ENCODE data around the gene MORN5.

The MORN5 gene

DNA sequence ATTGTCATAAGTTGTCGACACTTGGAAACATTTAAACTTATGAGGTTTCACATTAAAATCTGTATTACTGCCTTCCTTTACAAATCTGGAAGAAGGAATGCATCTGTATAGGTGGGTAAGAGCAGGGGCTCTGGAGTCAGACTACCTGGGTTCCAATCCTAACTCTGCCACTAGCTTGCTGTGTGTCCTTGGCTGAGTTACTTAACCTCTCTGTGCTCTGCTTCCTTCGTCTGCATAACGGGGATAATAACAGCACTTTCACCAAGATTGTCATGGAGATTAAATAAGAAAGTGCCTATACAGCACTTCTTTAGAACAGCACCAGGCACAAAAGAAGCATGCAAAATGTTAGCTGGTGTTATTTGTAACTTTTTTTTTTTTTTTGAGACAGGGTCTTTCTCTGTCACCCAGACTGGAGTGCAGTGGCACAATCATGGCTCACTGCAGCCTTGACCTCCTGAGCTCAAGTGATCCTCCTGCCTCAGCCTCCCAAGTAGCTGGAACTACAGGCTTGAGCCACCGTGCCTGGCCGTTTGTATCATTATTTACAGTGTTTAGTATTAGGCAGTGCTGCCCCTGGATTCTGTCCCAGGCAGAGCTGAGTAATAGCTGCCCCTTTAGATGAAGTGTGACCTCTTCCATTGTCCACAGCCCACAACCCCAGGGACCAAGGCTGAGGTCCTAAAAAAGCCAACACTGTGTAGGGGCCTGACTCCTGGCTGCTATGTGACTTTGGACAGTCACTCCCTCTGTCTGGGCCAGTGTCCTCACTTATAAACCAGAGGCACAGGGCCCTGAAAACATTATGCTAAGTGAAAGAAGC lies 41.2 kb upstream of the MORN5 start:
- no peak overlapping the region for H3K9ac ChIP-seq (ENCODE audit: low read length in 2 of 2)
- no peaks in the 10 kb centered on the region for H3K27me3 ChIP-seq (ENCODE audit: control insufficient read depth in 1 of 2, insufficient read depth in 2 of 2, low read length in 2 of 2)
- no peak overlapping the region for H3K4me3 ChIP-seq (ENCODE audit: low read length in 2 of 2)
- no peaks in the 10 kb centered on the region for H3K36me3 ChIP-seq (ENCODE audit: control insufficient read depth in 2 of 2, insufficient read depth in 2 of 2, low read length in 2 of 2)
- H3K27ac ChIP-seq (ENCODE audit: low read length): no peak overlapping the region
- H3K4me1 ChIP-seq (ENCODE audit: control insufficient read depth, insufficient read depth, low read length): no peaks in the 10 kb centered on the region
- no peaks in the 10 kb centered on the region for H3K9me3 ChIP-seq (ENCODE audit: control insufficient read depth in 2 of 2, low read length in 2 of 2)

DNA sequence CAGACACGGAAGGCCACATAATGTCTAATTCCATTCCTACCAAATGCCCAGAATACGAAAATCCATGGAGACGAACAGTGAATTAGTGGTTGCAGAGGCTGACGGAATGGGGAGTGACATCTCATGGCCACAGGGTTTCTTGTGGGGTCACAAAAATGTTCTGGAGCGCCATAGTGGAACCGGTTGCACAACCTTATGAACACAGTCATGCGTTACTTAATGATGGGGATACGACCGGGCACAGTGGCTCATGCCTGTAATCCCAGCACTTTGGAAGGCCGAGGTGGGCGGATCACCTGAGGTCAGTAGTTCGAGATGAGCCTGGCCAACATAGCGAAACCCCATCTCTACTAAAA lies 40.6 kb upstream of the MORN5 start:
- Histone ChIP-seq H3K4me1 (ENCODE audit: control insufficient read depth, insufficient read depth, low read length) (no peaks in the 10 kb centered on the region), H3K36me3 (ENCODE audit: control insufficient read depth in 2 of 2, insufficient read depth in 2 of 2, low read length in 2 of 2) (no peaks in the 10 kb centered on the region), H3K27ac (ENCODE audit: low read length) (no peak overlapping the region), H3K4me3 (ENCODE audit: low read length in 2 of 2) (no peak overlapping the region), H3K27me3 (ENCODE audit: control insufficient read depth in 1 of 2, insufficient read depth in 2 of 2, low read length in 2 of 2) (no peaks in the 10 kb centered on the region), H3K9me3 (ENCODE audit: control insufficient read depth in 2 of 2, low read length in 2 of 2) (no peaks in the 10 kb centered on the region), H3K9ac (ENCODE audit: low read length in 2 of 2) (no peak overlapping the region)

GRCh38 chr9:122119721-122120120 lies 40.0 kb upstream of the MORN5 start:
- Histone ChIP-seq H3K4me1 (ENCODE audit: control insufficient read depth, insufficient read depth, low read length) (no peaks in the 10 kb centered on the region), H3K9me3 (ENCODE audit: control insufficient read depth in 2 of 2, low read length in 2 of 2) (no peaks in the 10 kb centered on the region), H3K9ac (ENCODE audit: low read length in 2 of 2) (no peak overlapping the region), H3K4me3 (ENCODE audit: low read length in 2 of 2) (no peak overlapping the region), H3K27me3 (ENCODE audit: control insufficient read depth in 1 of 2, insufficient read depth in 2 of 2, low read length in 2 of 2) (no peaks in the 10 kb centered on the region), H3K36me3 (ENCODE audit: control insufficient read depth in 2 of 2, insufficient read depth in 2 of 2, low read length in 2 of 2) (no peaks in the 10 kb centered on the region), H3K27ac (ENCODE audit: low read length) (no peak overlapping the region)

DNA sequence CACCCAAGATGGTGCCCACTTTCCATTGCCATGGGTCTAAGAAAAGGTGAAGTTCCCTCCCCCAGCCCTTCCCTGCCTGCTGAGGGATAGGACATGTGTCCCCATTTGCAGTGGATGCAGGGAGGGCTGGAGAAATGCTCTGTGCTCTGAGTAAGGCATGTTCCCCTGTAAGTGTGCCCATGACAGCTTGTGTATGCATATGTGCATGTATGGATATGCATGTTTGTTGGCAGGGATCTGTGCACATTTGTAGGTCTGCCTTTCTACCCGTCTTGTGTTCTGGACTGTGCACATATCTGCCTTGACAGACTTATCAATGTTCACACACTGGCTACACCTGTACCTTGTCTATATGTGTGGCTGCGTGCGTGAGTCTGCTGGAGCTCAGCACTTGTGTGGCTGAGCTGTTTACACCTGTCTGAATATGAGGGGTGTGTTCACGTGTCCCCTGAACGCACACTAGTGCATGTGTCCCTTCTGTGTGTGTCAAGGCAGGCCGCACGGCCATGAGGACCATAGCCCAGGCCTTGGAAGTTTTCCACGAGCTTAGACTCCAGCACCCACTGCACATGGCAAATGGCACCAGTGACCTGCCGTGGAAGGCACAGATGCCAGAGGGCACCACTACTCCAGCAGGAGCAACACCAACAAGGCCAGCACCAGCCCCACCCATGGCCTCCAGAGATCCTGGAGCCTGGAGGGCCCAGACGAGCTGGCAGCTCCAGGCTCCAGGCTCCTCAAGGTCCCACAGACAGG lies 39.2 kb upstream of the MORN5 start:
- Histone ChIP-seq H3K27me3 (ENCODE audit: control insufficient read depth in 1 of 2, insufficient read depth in 2 of 2, low read length in 2 of 2) (no peaks in the 10 kb centered on the region), H3K4me3 (ENCODE audit: low read length in 2 of 2) (no peak overlapping the region), H3K9ac (ENCODE audit: low read length in 2 of 2) (no peak overlapping the region), H3K27ac (ENCODE audit: low read length) (no peak overlapping the region), H3K9me3 (ENCODE audit: control insufficient read depth in 2 of 2, low read length in 2 of 2) (no peaks in the 10 kb centered on the region), H3K4me1 (ENCODE audit: control insufficient read depth, insufficient read depth, low read length) (peaks cover 5% of the 10 kb centered on the region), H3K36me3 (ENCODE audit: control insufficient read depth in 2 of 2, insufficient read depth in 2 of 2, low read length in 2 of 2) (no peaks in the 10 kb centered on the region)

- H3K36me3 ChIP-seq (ENCODE audit: control insufficient read depth in 2 of 2, insufficient read depth in 2 of 2, low read length in 2 of 2): no peaks in the 10 kb centered on the region
- no peak overlapping the region for H3K27ac ChIP-seq (ENCODE audit: low read length)
- H3K4me1 ChIP-seq (ENCODE audit: control insufficient read depth, insufficient read depth, low read length): peaks cover 13% of the 10 kb centered on the region
- H3K4me3 ChIP-seq (ENCODE audit: low read length in 2 of 2): no peak overlapping the region
- H3K9ac ChIP-seq (ENCODE audit: low read length in 2 of 2): no peak overlapping the region
- no peaks in the 10 kb centered on the region for H3K9me3 ChIP-seq (ENCODE audit: control insufficient read depth in 2 of 2, low read length in 2 of 2)
- H3K27me3 ChIP-seq (ENCODE audit: control insufficient read depth in 1 of 2, insufficient read depth in 2 of 2, low read length in 2 of 2): peaks cover 0 to 5% of the 10 kb centered on the region in 2 donors
These were observed 38.3 kb upstream of the MORN5 start for GRCh38 chr9:122121391-122121790.

DNA sequence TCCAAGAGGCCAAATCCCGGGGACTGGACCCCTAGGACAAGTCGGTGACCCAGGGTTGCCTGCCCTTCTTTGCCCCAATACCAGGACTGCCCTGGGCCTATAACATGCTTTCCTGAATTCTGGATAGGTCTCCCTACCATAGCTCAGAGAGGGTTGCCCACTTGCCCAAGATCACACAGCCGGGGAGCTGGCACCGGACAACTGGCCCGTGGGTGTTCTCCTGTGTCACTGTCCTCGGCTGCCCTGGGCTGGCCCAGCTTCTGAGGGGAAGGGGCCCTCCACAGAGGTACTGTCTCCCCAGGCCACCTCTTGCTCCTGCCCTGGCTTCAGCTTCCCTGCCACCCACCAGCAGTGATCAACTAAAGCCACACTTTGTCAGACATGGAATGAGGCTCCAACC lies 37.8 kb upstream of the MORN5 start:
- Histone ChIP-seq H3K4me3 (ENCODE audit: low read length in 2 of 2) (no peak overlapping the region), H3K36me3 (ENCODE audit: control insufficient read depth in 2 of 2, insufficient read depth in 2 of 2, low read length in 2 of 2) (no peaks in the 10 kb centered on the region), H3K9ac (ENCODE audit: low read length in 2 of 2) (no peak overlapping the region), H3K4me1 (ENCODE audit: control insufficient read depth, insufficient read depth, low read length) (peaks cover 17% of the 10 kb centered on the region), H3K9me3 (ENCODE audit: control insufficient read depth in 2 of 2, low read length in 2 of 2) (no peaks in the 10 kb centered on the region), H3K27ac (ENCODE audit: low read length) (no peak overlapping the region), H3K27me3 (ENCODE audit: control insufficient read depth in 1 of 2, insufficient read depth in 2 of 2, low read length in 2 of 2) (peaks cover 0 to 5% of the 10 kb centered on the region in 2 donors)

DNA sequence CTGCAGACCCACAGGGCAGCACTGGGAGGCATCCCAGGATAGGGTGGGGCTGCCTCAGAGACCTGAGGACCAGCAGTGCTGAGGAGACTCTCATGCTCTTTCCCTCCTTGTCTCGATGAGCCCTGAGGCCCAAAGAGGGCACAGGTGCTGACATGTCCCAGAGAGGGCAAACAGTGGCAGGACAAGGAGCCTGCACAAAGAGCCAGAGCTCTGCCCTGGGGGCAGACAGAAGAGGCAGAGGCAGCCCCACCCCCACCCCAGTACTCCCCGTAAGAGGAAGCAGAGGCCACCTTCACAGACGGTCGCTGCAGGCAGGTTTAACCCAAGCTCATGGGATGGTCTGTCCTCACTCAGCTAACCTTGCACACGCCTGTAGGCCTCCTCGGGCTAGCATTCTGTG lies 37.2 kb upstream of the MORN5 start:
- Histone ChIP-seq H3K27ac (ENCODE audit: low read length) (no peak overlapping the region), H3K4me1 (ENCODE audit: control insufficient read depth, insufficient read depth, low read length) (peaks cover 18% of the 10 kb centered on the region), H3K36me3 (ENCODE audit: control insufficient read depth in 2 of 2, insufficient read depth in 2 of 2, low read length in 2 of 2) (no peaks in the 10 kb centered on the region), H3K9me3 (ENCODE audit: control insufficient read depth in 2 of 2, low read length in 2 of 2) (no peaks in the 10 kb centered on the region), H3K27me3 (ENCODE audit: control insufficient read depth in 1 of 2, insufficient read depth in 2 of 2, low read length in 2 of 2) (peaks cover 0 to 5% of the 10 kb centered on the region in 2 donors), H3K9ac (ENCODE audit: low read length in 2 of 2) (no peak overlapping the region), H3K4me3 (ENCODE audit: low read length in 2 of 2) (no peak overlapping the region)

- H3K36me3 ChIP-seq (ENCODE audit: control insufficient read depth in 2 of 2, insufficient read depth in 2 of 2, low read length in 2 of 2): no peaks in the 10 kb centered on the region
- no peaks in the 10 kb centered on the region for H3K9me3 ChIP-seq (ENCODE audit: control insufficient read depth in 2 of 2, low read length in 2 of 2)
- peaks cover 18% of the 10 kb centered on the region for H3K4me1 ChIP-seq (ENCODE audit: control insufficient read depth, insufficient read depth, low read length)
- no peak overlapping the region for H3K4me3 ChIP-seq (ENCODE audit: low read length in 2 of 2)
- peaks cover 0 to 5% of the 10 kb centered on the region in 2 donors for H3K27me3 ChIP-seq (ENCODE audit: control insufficient read depth in 1 of 2, insufficient read depth in 2 of 2, low read length in 2 of 2)
- H3K9ac ChIP-seq (ENCODE audit: low read length in 2 of 2): no peak overlapping the region
- H3K27ac ChIP-seq (ENCODE audit: low read length): no peak overlapping the region
These were observed 36.6 kb upstream of the MORN5 start for GRCh38 chr9:122122903-122123632.

GRCh38 chr9:122124048-122124447 lies 35.7 kb upstream of the MORN5 start:
- peaks cover 18% of the 10 kb centered on the region for H3K4me1 ChIP-seq (ENCODE audit: control insufficient read depth, insufficient read depth, low read length)
- H3K4me3 ChIP-seq (ENCODE audit: low read length in 2 of 2): no peak overlapping the region
- H3K9ac ChIP-seq (ENCODE audit: low read length in 2 of 2): no peak overlapping the region
- H3K36me3 ChIP-seq (ENCODE audit: control insufficient read depth in 2 of 2, insufficient read depth in 2 of 2, low read length in 2 of 2): no peaks in the 10 kb centered on the region
- H3K27me3 ChIP-seq (ENCODE audit: control insufficient read depth in 1 of 2, insufficient read depth in 2 of 2, low read length in 2 of 2): peaks cover 0 to 5% of the 10 kb centered on the region in 2 donors
- H3K9me3 ChIP-seq (ENCODE audit: control insufficient read depth in 2 of 2, low read length in 2 of 2): no peaks in the 10 kb centered on the region
- H3K27ac ChIP-seq (ENCODE audit: low read length): no peak overlapping the region

GRCh38 chr9:122124528-122124927 lies 35.2 kb upstream of the MORN5 start:
- H3K36me3 ChIP-seq (ENCODE audit: control insufficient read depth in 2 of 2, insufficient read depth in 2 of 2, low read length in 2 of 2): no peaks in the 10 kb centered on the region
- H3K27me3 ChIP-seq (ENCODE audit: control insufficient read depth in 1 of 2, insufficient read depth in 2 of 2, low read length in 2 of 2): peaks cover 0 to 5% of the 10 kb centered on the region in 2 donors
- peaks cover 18% of the 10 kb centered on the region for H3K4me1 ChIP-seq (ENCODE audit: control insufficient read depth, insufficient read depth, low read length)
- no peaks in the 10 kb centered on the region for H3K9me3 ChIP-seq (ENCODE audit: control insufficient read depth in 2 of 2, low read length in 2 of 2)
- H3K27ac ChIP-seq (ENCODE audit: low read length): no peak overlapping the region
- no peak overlapping the region for H3K4me3 ChIP-seq (ENCODE audit: low read length in 2 of 2)
- H3K9ac ChIP-seq (ENCODE audit: low read length in 2 of 2): no peak overlapping the region

Data from stomach smooth muscle (tissue), 2 donors.